GM12873 (cell line): ENCODE results near the gene TMEM117.

Experiments used
- CTCF ChIP-seq: IDR thresholded peaks from 2 replicates; pipeline ENCODE4 v1.5.1; 2012; ENCODE audit warnings: low read depth, mild to moderate bottlenecking, moderate library complexity, low read length, control low read depth; ENCODE audit not compliant: insufficient read depth; ENCODE audit errors: missing control alignments

Gene TMEM117

DNA sequence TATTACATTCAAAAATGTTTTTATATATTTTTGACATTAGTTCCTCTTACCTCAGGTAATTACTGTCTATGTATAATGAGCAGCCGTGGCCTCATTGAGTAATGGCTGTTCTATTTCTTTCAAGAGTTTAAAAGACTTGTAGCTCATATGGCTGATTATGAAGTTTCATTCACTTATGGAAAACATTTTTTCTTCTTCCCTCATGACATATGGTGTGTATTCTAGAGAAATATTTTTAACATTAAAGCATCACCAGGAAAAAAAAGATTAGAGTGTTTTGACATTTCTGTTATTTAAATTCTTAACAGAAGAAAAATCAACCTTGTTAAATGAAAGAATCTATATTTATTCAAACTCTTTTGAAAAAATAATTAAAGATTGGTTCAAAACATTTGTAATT, 422.4 kb downstream of the TMEM117 start:
- no peak for TF ChIP-seq CTCF

DNA sequence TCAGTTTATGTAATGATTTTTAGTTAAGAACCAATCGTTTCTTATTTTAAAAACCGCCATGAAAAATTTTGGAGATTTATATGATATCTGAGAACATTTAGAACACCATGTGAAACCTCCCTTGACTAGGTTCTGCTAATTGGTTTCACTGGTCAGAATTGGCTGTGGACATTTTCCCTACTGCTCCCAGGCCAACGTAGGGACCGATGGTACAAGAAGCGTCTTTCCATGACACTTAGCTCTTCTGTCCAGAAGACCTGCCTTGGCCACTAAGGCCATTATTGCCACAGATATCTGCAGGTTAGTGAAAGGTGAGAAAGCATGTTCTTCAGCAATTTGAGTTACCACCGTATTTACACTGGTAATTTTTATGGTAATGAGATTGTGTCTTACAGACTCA, 424.0 kb downstream of the TMEM117 start:
- no peak for TF ChIP-seq CTCF

GRCh38 chr12:44260581-44260980, 424.7 kb downstream of the TMEM117 start:
- TF ChIP-seq CTCF, result no peak

DNA sequence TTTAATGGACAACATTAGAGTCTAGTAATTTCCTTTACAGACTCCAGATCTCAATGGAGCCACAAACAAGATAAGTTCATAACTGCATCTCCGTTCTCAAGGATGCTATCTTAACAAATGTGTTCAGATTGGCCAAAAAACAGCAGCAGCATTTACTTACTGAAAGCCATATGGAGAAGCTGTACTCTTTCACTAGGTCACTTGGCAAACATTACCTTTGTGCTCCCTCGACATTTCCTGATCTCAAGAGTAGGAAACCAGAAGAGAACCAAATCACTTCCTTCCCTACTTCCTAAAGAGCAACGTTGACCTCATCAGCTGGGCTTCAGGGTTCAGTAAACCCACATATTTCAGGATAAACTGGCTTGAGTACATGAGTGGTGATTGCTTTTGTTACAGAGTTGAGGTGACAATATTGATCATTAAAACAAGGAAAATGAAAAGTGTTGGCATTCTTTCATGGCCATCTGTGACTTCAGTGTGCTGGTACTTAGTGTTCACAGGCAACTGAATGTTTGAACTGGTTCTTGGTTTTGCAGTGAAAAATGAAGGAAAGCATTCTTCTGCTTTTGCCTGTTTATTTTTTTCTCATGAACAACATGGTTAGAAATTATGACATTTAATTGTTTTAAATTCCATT, 449.6 kb downstream of the TMEM117 start:
- TF ChIP-seq CTCF, result no peak

DNA sequence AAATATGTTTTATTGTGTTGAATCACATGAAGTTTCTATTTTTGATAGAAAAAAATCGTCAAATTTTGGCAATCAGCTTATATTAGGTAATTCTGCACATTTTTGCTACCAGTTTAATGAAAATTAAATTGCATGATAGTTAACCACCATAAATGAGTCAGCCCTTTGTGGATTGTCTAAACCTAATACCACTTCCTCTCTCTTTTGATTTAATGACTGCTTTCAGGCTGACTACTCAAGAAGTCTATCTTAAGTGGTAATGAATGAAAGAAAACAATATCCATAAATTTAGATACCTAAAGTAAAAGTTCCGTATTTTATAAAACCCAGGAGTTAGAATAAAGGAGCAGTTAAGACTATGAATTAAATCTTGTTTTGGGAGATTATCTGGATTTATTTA, 450.5 kb downstream of the TMEM117 start:
- no peak for TF ChIP-seq CTCF

GRCh38 chr12:44286821-44287505, 451.1 kb downstream of the TMEM117 start:
- no peak for TF ChIP-seq CTCF

DNA sequence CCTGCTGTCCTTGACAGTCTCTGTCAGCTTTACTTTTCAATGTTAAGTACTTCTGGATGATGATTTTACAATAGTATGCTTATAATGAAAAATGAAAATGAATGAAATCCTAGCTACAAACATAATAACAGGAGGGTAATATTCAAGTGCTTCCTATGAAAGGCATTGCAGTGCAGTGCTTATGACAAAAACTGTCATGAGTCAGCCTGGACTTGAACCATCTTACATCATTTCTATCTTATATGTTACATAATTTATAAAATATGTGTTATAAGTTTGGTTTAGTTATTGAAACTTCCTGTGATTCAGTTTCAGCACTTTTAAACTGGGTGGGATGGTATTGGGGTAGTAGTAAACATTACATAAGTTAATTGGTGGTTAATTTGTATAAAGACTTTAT, 451.7 kb downstream of the TMEM117 start:
- TF ChIP-seq CTCF, result no peak
